ENCODE results near the gene CHTF18. TPM values are rescaled to one million over a fixed set of nuclear protein-coding genes. Genes with fewer than 3 reads are reported as not detected.

CHTF18 gene
- total and polyA plus RNA-seq, 2 donors from 2014 or later = 4.2 to 16.0 TPM

DNA sequence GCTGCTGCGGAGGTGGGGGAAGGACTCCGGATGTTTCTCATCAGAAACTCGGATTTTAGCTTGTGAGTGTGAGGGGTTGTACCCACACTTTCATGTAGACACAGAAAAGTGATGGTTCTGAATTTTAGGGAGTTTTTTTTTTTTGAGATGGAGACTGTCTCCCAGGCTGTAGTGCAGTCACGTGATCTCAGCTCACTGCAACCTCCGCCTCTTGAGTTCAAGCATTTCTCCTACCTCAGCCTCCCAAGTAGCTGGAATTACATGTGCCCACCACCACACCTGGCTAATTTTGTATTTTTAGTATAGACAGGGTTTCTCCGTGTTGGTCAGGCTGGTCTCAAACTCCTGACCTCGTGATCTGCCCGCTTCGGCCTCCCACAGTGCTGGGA lies 34.5 kb downstream of the CHTF18 start:
- no peak for FAIRE-seq
- intact Hi-C loops (cut with DNase I) = no loop called here
- TF ChIP-seq, protein P1, sequence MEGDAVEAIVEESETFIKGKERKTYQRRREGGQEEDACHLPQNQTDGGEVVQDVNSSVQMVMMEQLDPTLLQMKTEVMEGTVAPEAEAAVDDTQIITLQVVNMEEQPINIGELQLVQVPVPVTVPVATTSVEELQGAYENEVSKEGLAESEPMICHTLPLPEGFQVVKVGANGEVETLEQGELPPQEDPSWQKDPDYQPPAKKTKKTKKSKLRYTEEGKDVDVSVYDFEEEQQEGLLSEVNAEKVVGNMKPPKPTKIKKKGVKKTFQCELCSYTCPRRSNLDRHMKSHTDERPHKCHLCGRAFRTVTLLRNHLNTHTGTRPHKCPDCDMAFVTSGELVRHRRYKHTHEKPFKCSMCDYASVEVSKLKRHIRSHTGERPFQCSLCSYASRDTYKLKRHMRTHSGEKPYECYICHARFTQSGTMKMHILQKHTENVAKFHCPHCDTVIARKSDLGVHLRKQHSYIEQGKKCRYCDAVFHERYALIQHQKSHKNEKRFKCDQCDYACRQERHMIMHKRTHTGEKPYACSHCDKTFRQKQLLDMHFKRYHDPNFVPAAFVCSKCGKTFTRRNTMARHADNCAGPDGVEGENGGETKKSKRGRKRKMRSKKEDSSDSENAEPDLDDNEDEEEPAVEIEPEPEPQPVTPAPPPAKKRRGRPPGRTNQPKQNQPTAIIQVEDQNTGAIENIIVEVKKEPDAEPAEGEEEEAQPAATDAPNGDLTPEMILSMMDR (IDR thresholded peaks at IDR 0.05; ENCODE audit: borderline replicate concordance, extremely low read depth, insufficient read depth) = no peak

DNA sequence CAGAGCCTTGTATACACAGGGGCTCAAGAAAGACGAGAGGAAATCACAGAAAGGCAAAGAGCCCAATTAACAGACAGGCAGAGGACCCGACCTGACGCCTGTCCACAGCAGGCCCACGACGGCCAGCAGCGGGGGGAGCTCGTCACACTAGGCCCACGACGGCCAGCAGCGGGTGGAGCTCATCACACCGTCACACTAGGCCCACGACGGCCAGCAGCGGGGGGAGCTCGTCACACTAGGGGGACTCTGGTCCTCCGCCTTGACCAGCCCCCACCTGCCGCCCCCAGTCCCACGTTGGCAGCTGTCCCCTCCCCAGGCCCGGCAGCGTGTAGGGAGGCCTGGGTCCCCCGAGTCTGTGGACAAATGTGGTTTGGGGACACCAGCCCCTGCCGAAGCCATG lies 35.8 kb downstream of the CHTF18 start:
- Histone ChIP-seq H3K4me1 (ENCODE audit: control insufficient read depth in 2 of 3, insufficient read depth in 2 of 3, low read depth in 1 of 3, low read length in 3 of 3) (no peaks in the 10 kb centered on the region), H3K27me3 (ENCODE audit: control insufficient read depth, insufficient read depth, low read length) (no peaks in the 10 kb centered on the region), H3K4me3 (ENCODE audit: low read length in 3 of 3) (no peak overlapping the region), H3K9ac (ENCODE audit: low read length in 3 of 3) (no peak overlapping the region), H3K36me3 (ENCODE audit: control insufficient read depth in 2 of 3, insufficient read depth in 3 of 3, low read length in 3 of 3) (no peaks in the 10 kb centered on the region), H3K9me3 (ENCODE audit: control insufficient read depth in 2 of 3, insufficient read depth in 1 of 3, low read length in 3 of 3) (no peaks in the 10 kb centered on the region), H3K27ac (ENCODE audit: low read depth in 2 of 2, low read length in 2 of 2) (no peak overlapping the region)
- FAIRE-seq (no peak), DNase-seq (peak in 1 of 5 donors; percentile 79)
- intact Hi-C loops (cut with DNase I) = no loop called here
- TF ChIP-seq, protein P1 (IDR thresholded peaks at IDR 0.05; ENCODE audit: borderline replicate concordance, extremely low read depth, insufficient read depth) = no peak

More for the DNA sequence above, 34.5 kb downstream of the CHTF18 start:
- Histone ChIP-seq H3K36me3 (ENCODE audit: control insufficient read depth in 2 of 3, insufficient read depth in 3 of 3, low read length in 3 of 3) (no peaks in the 10 kb centered on the region), H3K27ac (ENCODE audit: low read depth in 2 of 2, low read length in 2 of 2) (no peak overlapping the region), H3K9me3 (ENCODE audit: control insufficient read depth in 2 of 3, insufficient read depth in 1 of 3, low read length in 3 of 3) (peaks cover 0 to 2% (median 0%) of the 10 kb centered on the region in 3 donors), H3K9ac (ENCODE audit: low read length in 3 of 3) (no peak overlapping the region), H3K27me3 (ENCODE audit: control insufficient read depth, insufficient read depth, low read length) (peaks cover 7% of the 10 kb centered on the region), H3K4me3 (ENCODE audit: low read length in 3 of 3) (no peak overlapping the region), H3K4me1 (ENCODE audit: control insufficient read depth in 2 of 3, insufficient read depth in 2 of 3, low read depth in 1 of 3, low read length in 3 of 3) (no peaks in the 10 kb centered on the region)
- DNase-seq = no peak

DNA sequence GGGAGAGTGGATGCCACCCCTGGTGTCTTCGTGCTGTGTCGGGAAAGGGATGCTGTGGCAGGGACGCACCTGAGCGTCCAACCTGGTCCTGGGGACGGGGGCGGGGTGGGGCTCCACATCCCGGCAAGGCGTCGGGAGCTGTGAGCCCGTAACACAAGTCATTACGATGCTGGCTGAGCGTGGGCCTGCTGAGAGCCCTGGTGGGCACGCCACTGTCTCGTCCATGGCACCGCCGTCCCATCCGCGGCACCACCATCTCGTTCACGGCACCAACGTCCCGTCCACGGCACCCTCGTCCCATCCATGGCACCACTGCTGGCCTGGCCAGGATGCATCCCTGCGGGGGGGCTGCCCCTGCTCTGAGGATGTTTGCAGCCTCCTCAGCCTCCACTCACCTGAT lies 36.2 kb downstream of the CHTF18 start:
- H3K27ac ChIP-seq (ENCODE audit: low read depth in 2 of 2, low read length in 2 of 2) = no peak overlapping the region
- H3K27me3 ChIP-seq (ENCODE audit: control insufficient read depth, insufficient read depth, low read length) = no peaks in the 10 kb centered on the region
- no peaks in the 10 kb centered on the region for H3K4me1 ChIP-seq (ENCODE audit: control insufficient read depth in 2 of 3, insufficient read depth in 2 of 3, low read depth in 1 of 3, low read length in 3 of 3)
- DNase-seq (no peak), FAIRE-seq (no peak)
- no peaks in the 10 kb centered on the region for H3K9me3 ChIP-seq (ENCODE audit: control insufficient read depth in 2 of 3, insufficient read depth in 1 of 3, low read length in 3 of 3)
- no peak overlapping the region for H3K9ac ChIP-seq (ENCODE audit: low read length in 3 of 3)
- TF ChIP-seq, protein P1 (IDR thresholded peaks at IDR 0.05; ENCODE audit: borderline replicate concordance, extremely low read depth, insufficient read depth) = no peak
- no peak overlapping the region for H3K4me3 ChIP-seq (ENCODE audit: low read length in 3 of 3)
- intact Hi-C loops (cut with DNase I) = no loop called here
- H3K36me3 ChIP-seq (ENCODE audit: control insufficient read depth in 2 of 3, insufficient read depth in 3 of 3, low read length in 3 of 3) = no peaks in the 10 kb centered on the region

Data from kidney (tissue), 14 donors.